ENCODE data around the gene JOSD2. TPM values are rescaled to one million over a fixed set of nuclear protein-coding genes. Genes with fewer than 3 reads are reported as not detected.

The JOSD2 gene
- total and polyA plus RNA-seq, 8 donors: 8.0 to 41.2 (median 14.2) TPM

GRCh38 chr19:50518091-50519005, 7.4 kb upstream of the JOSD2 start:
- Histone ChIP-seq H3K9me3 (no peaks in the 10 kb centered on the region), H3K4me1 (no peaks in the 10 kb centered on the region), H3K4me3 (no peak overlapping the region), H3K27me3 (no peaks in the 10 kb centered on the region), H3K36me3 (no peaks in the 10 kb centered on the region), H3K27ac (no peak overlapping the region)
- ATAC-seq: no peak
- TF ChIP-seq CTCF (IDR thresholded peaks at IDR 0.05): no peak
- intact Hi-C loops (cut with DNase I): no loop called here
- FAIRE-seq: no peak
- peak in 1 of 6 donors; percentile 13 for DNase-seq
- WGBS, 2 donors: 89 to 93% methylated on average over 87 of the region's 87 CpGs

- ATAC-seq (no peak), FAIRE-seq (no peak), DNase-seq (no peak)
- Histone ChIP-seq H3K27me3 (no peaks in the 10 kb centered on the region), H3K9me3 (no peaks in the 10 kb centered on the region), H3K27ac (no peak overlapping the region), H3K4me1 (no peaks in the 10 kb centered on the region), H3K36me3 (no peaks in the 10 kb centered on the region), H3K4me3 (no peak overlapping the region)
- intact Hi-C loops (cut with DNase I): no loop called here
- TF ChIP-seq CTCF (IDR thresholded peaks at IDR 0.05): no peak
- WGBS, 2 donors: 90 to 91% methylated on average over 35 to 37 of the region's 37 CpGs
Measured at GRCh38 chr19:50517704-50518075, 6.7 kb upstream of the JOSD2 start.

GRCh38 chr19:50516964-50517703, 6.1 kb upstream of the JOSD2 start:
- H3K4me1 ChIP-seq: no peaks in the 10 kb centered on the region
- no peak for FAIRE-seq
- no peak for ATAC-seq

GRCh38 chr19:50516456-50516855, 5.5 kb upstream of the JOSD2 start:
- FAIRE-seq (no peak), ATAC-seq (no peak), DNase-seq (peak in 1 of 6 donors; percentile 21)
- no peaks in the 10 kb centered on the region for H3K27me3 ChIP-seq
- intact Hi-C loops (cut with DNase I): no loop called here
- no peaks in the 10 kb centered on the region for H3K36me3 ChIP-seq
- H3K4me3 ChIP-seq: no peak overlapping the region
- no peak for TF ChIP-seq CTCF (IDR thresholded peaks at IDR 0.05)
- H3K27ac ChIP-seq: no peak overlapping the region
- H3K4me1 ChIP-seq: no peaks in the 10 kb centered on the region
- no peaks in the 10 kb centered on the region for H3K9me3 ChIP-seq
- WGBS, 2 donors: 34 to 36% methylated on average over 12 of the region's 12 CpGs

More at GRCh38 chr19:50516964-50517703, 6.1 kb upstream of the JOSD2 start:
- Histone ChIP-seq H3K27ac (no peak overlapping the region), H3K4me3 (no peak overlapping the region), H3K9me3 (no peaks in the 10 kb centered on the region), H3K27me3 (no peaks in the 10 kb centered on the region), H3K36me3 (no peaks in the 10 kb centered on the region)
- WGBS, 2 donors: 38 to 47% methylated on average over 42 to 53 of the region's 53 CpGs
- DNase-seq: peak in 1 of 6 donors; percentile 15
- no peak for TF ChIP-seq CTCF (IDR thresholded peaks at IDR 0.05)
- intact Hi-C loops (cut with DNase I): no loop called here
